NCI-H82 treated with DMSO at 0.1 percent for 48 hours (cell line): ENCODE data around the gene OTUB1.
A peak's percentile ranks its signal among the peaks of the same experiment; 100 is the strongest.
"Not testable (repeated sequence)": the region's sequence is repeated elsewhere in the genome, so short reads cannot be mapped to it uniquely, and the experiment has no call there.

Experiments
- DNase-seq: peaks from one replicate; lab custom pipeline; 2025; ENCODE audit not compliant: unreplicated experiment; lab: John Stamatoyannopoulos, UW

Gene OTUB1

GRCh38 chr11:63986156-63986931 is at the start of gene OTUB1:
Gene OTUB1, plus strand, starts transcription at chr11:63986438. Its CDS starts 19 bp downstream, at chr11:63986457.
- peak; percentile 66 for DNase-seq

GRCh38 chr11:63937713-63938478 is 48.3 kb upstream of the OTUB1 start:
- DNase-seq, result no peak

- DNase-seq, result peak; percentile 81
Observed at GRCh38 chr11:63938479-63939396, 47.5 kb upstream of the OTUB1 start, which contains the start of gene NAA40. Gene NAA40, plus strand, starts transcription at chr11:63939002. Its CDS starts 95 bp downstream, at chr11:63939097.

- DNase-seq, result no peak
Observed at GRCh38 chr11:63939397-63939891, 46.8 kb upstream of the OTUB1 start.

GRCh38 chr11:63940786-63941185 is 45.5 kb upstream of the OTUB1 start:
- no peak for DNase-seq

- no peak for DNase-seq
Observed at GRCh38 chr11:63941901-63942300, 44.3 kb upstream of the OTUB1 start.

GRCh38 chr11:63942803-63943202 is 43.4 kb upstream of the OTUB1 start:
- no peak for DNase-seq

GRCh38 chr11:63944987-63945386 is 41.3 kb upstream of the OTUB1 start:
- no peak for DNase-seq

- DNase-seq, result no peak
Observed at GRCh38 chr11:63945477-63946163, 40.6 kb upstream of the OTUB1 start.

GRCh38 chr11:63951779-63952536 is 34.3 kb upstream of the OTUB1 start:
- no peak for DNase-seq

GRCh38 chr11:63952570-63952969 is 33.7 kb upstream of the OTUB1 start:
- DNase-seq, result no peak

- no peak for DNase-seq
Observed at GRCh38 chr11:63958008-63958407, 28.2 kb upstream of the OTUB1 start.

GRCh38 chr11:63961608-63962412 is 24.4 kb upstream of the OTUB1 start:
- no peak for DNase-seq

GRCh38 chr11:63963895-63964294 is 22.3 kb upstream of the OTUB1 start:
- not testable (repeated sequence) for DNase-seq

- DNase-seq, result no peak
Observed at GRCh38 chr11:63966444-63966843, 19.8 kb upstream of the OTUB1 start.

- DNase-seq, result no peak
Observed at GRCh38 chr11:63969461-63969860, 16.8 kb upstream of the OTUB1 start.

GRCh38 chr11:63970902-63971301 is 15.3 kb upstream of the OTUB1 start:
- DNase-seq, result no peak

GRCh38 chr11:63973912-63974258 is 12.4 kb upstream of the OTUB1 start:
- DNase-seq, result not testable (repeated sequence)
